H9 (cell line): Measurements from ENCODE around the gene CEP112. TPM values are rescaled to one million over a fixed set of nuclear protein-coding genes. Genes with fewer than 3 reads are reported as not detected.

Experiments used
- DNase-seq: peaks from one replicate; pipeline ENCODE4 v3.0.0-alpha.2; 2017
- H2AFZ ChIP-seq: one replicate; pipeline ENCODE4 v1.6.1; 2013; ENCODE audit warnings: mild to moderate bottlenecking, low read length, control low read depth, moderate library complexity
- H2AK5ac ChIP-seq: 2 replicates; pipeline ENCODE4 v1.6.1; 2013; ENCODE audit warnings: low read length, control low read depth, mixed read lengths; ENCODE audit not compliant: insufficient read length
- H2BK120ac ChIP-seq: one replicate; pipeline ENCODE4 v1.6.1; 2013; ENCODE audit warnings: low read depth, mild to moderate bottlenecking, low read length, control low read depth, inconsistent platforms; ENCODE audit not compliant: poor library complexity, severe bottlenecking
- H2BK12ac ChIP-seq: 2 replicates; pipeline ENCODE4 v1.6.1; 2013; ENCODE audit warnings: low read length, control low read depth, mixed read lengths, low read depth; ENCODE audit not compliant: insufficient read length
- H2BK15ac ChIP-seq: 2 replicates; pipeline ENCODE4 v1.6.1; 2013; ENCODE audit warnings: low read depth, low read length, control low read depth
- H2BK20ac ChIP-seq: one replicate; pipeline ENCODE4 v1.6.1; 2013; ENCODE audit warnings: low read depth, mild to moderate bottlenecking, low read length, control low read depth, inconsistent platforms; ENCODE audit not compliant: poor library complexity, severe bottlenecking
- H2BK5ac ChIP-seq: 2 replicates; pipeline ENCODE4 v1.6.1; 2013; ENCODE audit warnings: low read length, control low read depth, mixed read lengths; ENCODE audit not compliant: insufficient read length
- H3K14ac ChIP-seq: 2 replicates; pipeline ENCODE4 v1.6.1; 2013; ENCODE audit warnings: low read length, control low read depth; ENCODE audit not compliant: insufficient read depth
- H3K18ac ChIP-seq: 2 replicates; pipeline ENCODE4 v1.6.1; 2013; ENCODE audit warnings: low read depth, mild to moderate bottlenecking, mixed read lengths, low read length, control low read depth; ENCODE audit not compliant: insufficient read length
- H3K23ac ChIP-seq: 2 replicates; pipeline ENCODE4 v1.6.1; 2013; ENCODE audit warnings: low read length, control low read depth, mixed read lengths, low read depth; ENCODE audit not compliant: insufficient read length
- H3K23me2 ChIP-seq: 2 replicates; pipeline ENCODE4 v1.6.1; 2013; ENCODE audit warnings: low read depth, mild to moderate bottlenecking, mixed read lengths, low read length, control low read depth; ENCODE audit not compliant: insufficient read length, poor library complexity, severe bottlenecking
- H3K27ac ChIP-seq: 2 replicates; pipeline ENCODE4 v1.5.1; 2013; ENCODE audit warnings: low read length, control low read depth, mixed read lengths, low read depth; ENCODE audit not compliant: insufficient read length
- H3K27me3 ChIP-seq: 2 replicates; pipeline ENCODE4 v1.6.1; 2013; ENCODE audit warnings: low read length, control low read depth, inconsistent platforms; ENCODE audit not compliant: insufficient read depth
- H3K4ac ChIP-seq: 2 replicates; pipeline ENCODE4 v1.6.1; 2013; ENCODE audit warnings: low read depth, mild to moderate bottlenecking, control low read depth, inconsistent platforms, low read length, moderate library complexity
- H3K4me1 ChIP-seq: 2 replicates; pipeline ENCODE4 v1.6.1; 2013; ENCODE audit warnings: low read length, control low read depth, inconsistent platforms; ENCODE audit not compliant: insufficient read depth
- H3K4me2 ChIP-seq: 2 replicates; pipeline ENCODE4 v1.6.1; 2013; ENCODE audit warnings: low read length, control low read depth, mixed read lengths; ENCODE audit not compliant: insufficient read length, insufficient read depth
- H3K56ac ChIP-seq: 2 replicates; pipeline ENCODE4 v1.6.1; 2013; ENCODE audit warnings: low read depth, mild to moderate bottlenecking, mixed read lengths, low read length, control low read depth; ENCODE audit not compliant: insufficient read length
- H3K79me1 ChIP-seq: 2 replicates; pipeline ENCODE4 v1.6.1; 2013; ENCODE audit warnings: low read depth, mild to moderate bottlenecking, moderate library complexity, low read length, control low read depth, inconsistent platforms; ENCODE audit not compliant: insufficient read depth, poor library complexity, severe bottlenecking
- H3K79me2 ChIP-seq: 2 replicates; pipeline ENCODE4 v1.6.1; 2013; ENCODE audit warnings: low read length, control low read depth, inconsistent platforms; ENCODE audit not compliant: insufficient read depth
- H3K9ac ChIP-seq: 2 replicates; pipeline ENCODE4 v1.6.1; 2013; ENCODE audit warnings: low read length, control low read depth, mixed read lengths; ENCODE audit not compliant: insufficient read length; ENCODE audit errors: extremely low read depth
- H3K9me3 ChIP-seq: one replicate; pipeline ENCODE4 v1.6.1; 2013; ENCODE audit warnings: low read depth, low read length, inconsistent platforms; ENCODE audit not compliant: control insufficient read depth
- H3T11ph ChIP-seq: one replicate; pipeline ENCODE4 v1.6.1; 2013; ENCODE audit warnings: mild to moderate bottlenecking, low read length, control low read depth, inconsistent platforms
- H4K20me1 ChIP-seq: one replicate; pipeline ENCODE4 v1.6.1; 2013; ENCODE audit not compliant: control insufficient read depth, insufficient read length, insufficient read depth
- H4K5ac ChIP-seq: 2 replicates; pipeline ENCODE4 v1.6.1; 2013; ENCODE audit warnings: low read depth, mild to moderate bottlenecking, mixed read lengths, low read length, control low read depth; ENCODE audit not compliant: insufficient read length
- H4K8ac ChIP-seq: replicated peaks from 2 replicates; pipeline ENCODE4 v1.6.1; 2013; ENCODE audit warnings: low read length, control low read depth, mixed read lengths, low read depth; ENCODE audit not compliant: insufficient read length
- H4K91ac ChIP-seq: 2 replicates; pipeline ENCODE4 v1.6.1; 2013; ENCODE audit warnings: low read depth, mild to moderate bottlenecking, moderate library complexity, mixed read lengths, low read length, control low read depth; ENCODE audit not compliant: insufficient read length
- H3K27ac Mint-ChIP-seq, 3 experiments: 2 replicates in 2 of 3; 3 replicates in 1 of 3; pipeline ENCODE4 v1.8.0; 2020 to 2021; ENCODE audit warnings: mixed read lengths in 3 of 3, mild to moderate bottlenecking in 1 of 3, moderate library complexity in 1 of 3
- H3K27me3 Mint-ChIP-seq: 2 replicates; pipeline ENCODE4 v1.8.0; 2021; ENCODE audit warnings: low read depth, mild to moderate bottlenecking, moderate library complexity, mixed read lengths
- H3K36me3 Mint-ChIP-seq, 3 experiments: 2 replicates in 2 of 3; 3 replicates in 1 of 3; pipeline ENCODE4 v1.8.0; 2020 to 2021; ENCODE audit warnings: low read depth in 3 of 3, mixed read lengths in 3 of 3; ENCODE audit not compliant: insufficient read depth in 1 of 3
- H3K4me1 Mint-ChIP-seq, 2 experiments: 2 replicates each; pipeline ENCODE4 v1.8.0; 2020; ENCODE audit warnings: mixed read lengths in 2 of 2
- H3K4me3 Mint-ChIP-seq, 2 experiments: 2 replicates in 1 of 2; 3 replicates in 1 of 2; pipeline ENCODE4 v1.8.0; 2020 to 2021; ENCODE audit warnings: mild to moderate bottlenecking in 2 of 2, mixed read lengths in 2 of 2, moderate library complexity in 1 of 2
- H3K9me3 Mint-ChIP-seq, 2 experiments: 2 replicates in 1 of 2; 3 replicates in 1 of 2; pipeline ENCODE4 v1.8.0; 2020; ENCODE audit warnings: mild to moderate bottlenecking in 2 of 2, mixed read lengths in 2 of 2, moderate library complexity in 1 of 2
- CTCF ChIP-seq: fragments of 200-600 bp; sonication (generic); conservative IDR thresholded peaks from 3 replicates; pipeline ENCODE4 v1.8.0; 2021; ENCODE audit warnings: antibody characterized with exemption, mild to moderate bottlenecking
- WGBS: extraction: QIAGEN DNeasy Blood & Tissue Kit; methylation state at CpG from one replicate; pipeline ENCODE4 v1.1.7; 2013; ENCODE audit warnings: missing lambda C conversion rate, low lambda C conversion rate, mixed read lengths; ENCODE audit not compliant: insufficient read length; ENCODE audit errors: extremely low coverage; 5-methylcytosine and 5-hydroxymethylcytosine counted together
- total RNA-seq: library from RNA; stranded (reverse); gene quantifications from 2 replicates; pipeline ENCODE4 v1.2.1, GENCODE V29; 2021

CEP112 gene
- total RNA-seq, 1 experiment from 2014 or later: 5.4 TPM

GRCh38 chr17:65967372-65967771 is 224.6 kb downstream of the CEP112 start:
- no peak overlapping the region for H3K9ac ChIP-seq
- H2BK5ac ChIP-seq: no peak overlapping the region
- no peak overlapping the region for H4K8ac ChIP-seq
- H2BK12ac ChIP-seq: no peak overlapping the region
- H3K4me1 Mint-ChIP-seq: no peaks in the 10 kb centered on the region
- H3K79me2 ChIP-seq: no peaks in the 10 kb centered on the region
- H3K27me3 Mint-ChIP-seq: no peaks in the 10 kb centered on the region
- WGBS: no CpG with 5 or more reads among the region's 2 CpGs
- peaks cover 0 to 7% (median 4%) of the 10 kb centered on the region in 3 experiments; a peak in 3 of 7 replicates for H3K36me3 Mint-ChIP-seq
- H3K27ac Mint-ChIP-seq: no peak overlapping the region
- no peaks in the 10 kb centered on the region for H3K23me2 ChIP-seq
- H3K9me3 Mint-ChIP-seq: peaks cover 11 to 17% of the 10 kb centered on the region in 2 experiments; a peak in 4 of 5 replicates
- H2BK20ac ChIP-seq: no peak overlapping the region
- H3K4me2 ChIP-seq: no peak overlapping the region
- no peak for DNase-seq
- H4K91ac ChIP-seq: no peak overlapping the region
- no peak overlapping the region for H3K56ac ChIP-seq
- no peak overlapping the region for H2BK120ac ChIP-seq
- no peak overlapping the region for H2AK5ac ChIP-seq
- no peaks in the 10 kb centered on the region for H3K79me1 ChIP-seq
- H3K27ac ChIP-seq: no peak overlapping the region
- no peak overlapping the region for H3K4ac ChIP-seq
- no peak overlapping the region for H4K5ac ChIP-seq
- no peak overlapping the region for H3K18ac ChIP-seq
- no peaks in the 10 kb centered on the region for H4K20me1 ChIP-seq
- H2AFZ ChIP-seq: no peak overlapping the region
- no peak overlapping the region for H2BK15ac ChIP-seq
- H3K9me3 ChIP-seq: peaks cover 19% of the 10 kb centered on the region
- H3K4me1 ChIP-seq: no peaks in the 10 kb centered on the region
- H3K14ac ChIP-seq: no peak overlapping the region
- no peak overlapping the region for H3K4me3 Mint-ChIP-seq
- no peaks in the 10 kb centered on the region for H3K27me3 ChIP-seq
- no peak for TF ChIP-seq CTCF
- no peak overlapping the region for H3K23ac ChIP-seq
- H3T11ph ChIP-seq: no peak overlapping the region
